Osteocyte (in vitro differentiated cells): ENCODE data around the gene TMEM243. TPM values are rescaled to one million over a fixed set of nuclear protein-coding genes. Genes with fewer than 3 reads are reported as not detected.

Source experiments
- DNase-seq: peaks from one replicate; pipeline ENCODE4 v3.0.0; 2021; ENCODE audit warnings: mixed read lengths; ENCODE audit not compliant: unreplicated experiment; ENCODE audit errors: extremely low spot score
- H3K27ac Mint-ChIP-seq: one replicate; pipeline ENCODE4 v1.8.0; 2021; ENCODE audit warnings: mild to moderate bottlenecking, mixed read lengths; ENCODE audit not compliant: unreplicated experiment
- H3K27me3 Mint-ChIP-seq: one replicate; pipeline ENCODE4 v1.8.0; 2021; ENCODE audit warnings: mixed read lengths; ENCODE audit not compliant: unreplicated experiment
- H3K36me3 Mint-ChIP-seq: one replicate; pipeline ENCODE4 v1.8.0; 2021; ENCODE audit warnings: mixed read lengths; ENCODE audit not compliant: unreplicated experiment
- H3K4me1 Mint-ChIP-seq: one replicate; pipeline ENCODE4 v1.8.0; 2021; ENCODE audit warnings: mixed read lengths; ENCODE audit not compliant: unreplicated experiment
- H3K4me3 Mint-ChIP-seq: one replicate; pipeline ENCODE4 v1.8.0; 2021; ENCODE audit warnings: mild to moderate bottlenecking, moderate library complexity, mixed read lengths; ENCODE audit not compliant: unreplicated experiment
- H3K9me3 Mint-ChIP-seq: one replicate; pipeline ENCODE4 v1.8.0; 2021; ENCODE audit warnings: mixed read lengths; ENCODE audit not compliant: unreplicated experiment
- CTCF ChIP-seq: fragments of 200-600 bp; sonication (generic); IDR thresholded peaks from 2 replicates; pipeline ENCODE4 v1.5.0; 2021; ENCODE audit warnings: antibody characterized with exemption, mild to moderate bottlenecking, moderate library complexity
- total RNA-seq: library from RNA; stranded (reverse); gene quantifications from 2 replicates; pipeline ENCODE4 v1.2.1, GENCODE V29; 2021

Gene TMEM243
- total RNA-seq, 1 donor from 2014 or later: 23.1 TPM

DNA sequence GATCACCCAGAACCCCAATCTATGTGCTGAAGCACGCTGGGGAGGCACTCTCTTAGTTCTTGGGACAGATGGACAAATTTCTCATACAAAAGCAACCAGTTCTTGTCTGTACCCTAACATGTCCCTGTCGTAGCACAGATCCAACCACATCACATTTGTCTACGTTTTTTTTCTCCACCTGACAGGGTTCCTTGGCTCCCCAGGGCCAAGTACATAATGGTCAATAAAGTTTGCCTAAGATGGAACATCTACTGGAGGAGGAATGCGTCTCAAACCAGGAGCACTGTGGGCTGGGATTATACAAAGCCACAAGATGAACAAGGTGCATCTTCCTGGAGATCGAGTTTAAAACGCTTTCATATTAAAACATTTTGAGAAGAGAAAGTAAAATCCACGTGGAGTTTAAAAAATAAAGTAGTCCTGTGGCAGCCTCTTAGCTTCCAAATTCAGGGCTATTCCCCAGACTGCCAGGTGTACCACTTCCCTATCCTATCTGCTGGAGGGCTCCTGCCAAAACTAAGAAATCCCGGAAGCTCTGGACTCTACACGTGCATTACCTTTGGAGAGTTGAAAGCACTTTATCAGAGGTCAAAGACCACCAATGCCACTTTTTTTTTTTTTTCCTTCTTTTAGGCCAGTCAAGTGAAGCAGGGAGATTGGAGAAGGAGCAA, 1.4 kb downstream of the TMEM243 start:
- no peak for DNase-seq
- Mint-ChIP-seq H3K27me3 (no peaks in the 10 kb centered on the region), H3K9me3 (no peaks in the 10 kb centered on the region)

DNA sequence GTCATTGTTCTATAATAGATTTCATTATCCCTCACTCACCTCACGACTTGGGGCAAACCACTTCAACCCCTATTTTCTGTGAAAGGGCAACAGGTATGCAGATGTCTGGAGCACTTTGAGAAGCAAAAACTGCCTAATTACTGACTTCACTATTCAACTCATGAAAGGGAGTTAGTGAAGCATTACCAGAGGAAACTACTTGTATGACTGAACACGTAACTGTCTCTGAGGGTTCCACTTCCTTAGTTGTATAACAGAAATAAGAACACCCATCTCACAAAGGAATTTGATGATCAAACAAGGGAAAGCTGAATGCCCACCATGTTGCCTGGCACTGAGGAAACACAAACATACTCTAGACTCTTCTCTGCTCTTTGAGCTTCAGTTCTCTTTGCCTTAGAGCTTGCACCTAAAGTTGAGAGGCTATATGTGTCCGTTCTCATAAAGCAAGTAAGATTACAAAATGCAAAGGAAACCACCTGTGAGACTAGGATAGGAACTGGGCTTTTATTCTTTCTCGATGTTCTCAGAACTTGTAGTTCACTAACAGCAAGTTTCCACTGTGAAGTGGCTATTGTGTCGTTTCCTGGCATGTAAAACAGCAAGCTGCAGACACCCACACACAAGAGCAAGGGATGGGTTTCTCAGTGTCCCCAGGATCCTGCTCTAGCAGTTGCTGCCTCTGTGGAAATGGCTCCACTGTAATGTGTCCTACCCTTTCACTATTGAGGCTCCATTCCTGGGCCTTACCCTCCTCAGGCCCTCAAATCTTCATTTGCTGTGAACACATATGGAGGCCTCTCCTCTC, 2.6 kb downstream of the TMEM243 start:
- H3K4me3 Mint-ChIP-seq: no peak overlapping the region
- no peaks in the 10 kb centered on the region for H3K27me3 Mint-ChIP-seq
- peaks cover 52% of the 10 kb centered on the region for H3K4me1 Mint-ChIP-seq
- no peak overlapping the region for H3K27ac Mint-ChIP-seq
- TF ChIP-seq CTCF: no peak
- peaks cover 1% of the 10 kb centered on the region for H3K36me3 Mint-ChIP-seq
- DNase-seq: no peak
- H3K9me3 Mint-ChIP-seq: no peaks in the 10 kb centered on the region

More for the DNA sequence above, 1.4 kb downstream of the TMEM243 start:
- no peak for TF ChIP-seq CTCF
- Mint-ChIP-seq H3K27ac (peak overlapping the region; percentile 53), H3K36me3 (peaks cover 1% of the 10 kb centered on the region), H3K4me3 (peak overlapping the region; percentile 96), H3K4me1 (peaks cover 41% of the 10 kb centered on the region)

GRCh38 chr7:87215046-87215445, 4.5 kb downstream of the TMEM243 start:
- no peak overlapping the region for H3K4me3 Mint-ChIP-seq

GRCh38 chr7:87213811-87214210, 5.7 kb downstream of the TMEM243 start:
- H3K4me1 Mint-ChIP-seq: peaks cover 42% of the 10 kb centered on the region
- H3K36me3 Mint-ChIP-seq: peaks cover 1% of the 10 kb centered on the region
- DNase-seq: no peak
- H3K27ac Mint-ChIP-seq: peak overlapping the region; percentile 4
- TF ChIP-seq CTCF: no peak
- H3K27me3 Mint-ChIP-seq: no peaks in the 10 kb centered on the region
- no peak overlapping the region for H3K4me3 Mint-ChIP-seq
- no peaks in the 10 kb centered on the region for H3K9me3 Mint-ChIP-seq

More at GRCh38 chr7:87215046-87215445, 4.5 kb downstream of the TMEM243 start:
- Mint-ChIP-seq H3K27me3 (no peaks in the 10 kb centered on the region), H3K9me3 (no peaks in the 10 kb centered on the region), H3K27ac (no peak overlapping the region), H3K36me3 (peaks cover 1% of the 10 kb centered on the region), H3K4me1 (peaks cover 46% of the 10 kb centered on the region)
- no peak for TF ChIP-seq CTCF
- DNase-seq: no peak

- Mint-ChIP-seq H3K9me3 (no peaks in the 10 kb centered on the region), H3K36me3 (peaks cover 4% of the 10 kb centered on the region), H3K27ac (no peak overlapping the region), H3K27me3 (no peaks in the 10 kb centered on the region), H3K4me1 (peaks cover 36% of the 10 kb centered on the region), H3K4me3 (no peak overlapping the region)
- no peak for DNase-seq
- TF ChIP-seq CTCF: no peak
Observed at GRCh38 chr7:87213252-87213651, 6.3 kb downstream of the TMEM243 start.
